Measurements from ENCODE around the gene PLCE1. TPM values are rescaled to one million over a fixed set of nuclear protein-coding genes. Genes with fewer than 3 reads are reported as not detected.

The PLCE1 gene
- total RNA-seq, 1 experiment from 2014 or later: 0.13 TPM

DNA sequence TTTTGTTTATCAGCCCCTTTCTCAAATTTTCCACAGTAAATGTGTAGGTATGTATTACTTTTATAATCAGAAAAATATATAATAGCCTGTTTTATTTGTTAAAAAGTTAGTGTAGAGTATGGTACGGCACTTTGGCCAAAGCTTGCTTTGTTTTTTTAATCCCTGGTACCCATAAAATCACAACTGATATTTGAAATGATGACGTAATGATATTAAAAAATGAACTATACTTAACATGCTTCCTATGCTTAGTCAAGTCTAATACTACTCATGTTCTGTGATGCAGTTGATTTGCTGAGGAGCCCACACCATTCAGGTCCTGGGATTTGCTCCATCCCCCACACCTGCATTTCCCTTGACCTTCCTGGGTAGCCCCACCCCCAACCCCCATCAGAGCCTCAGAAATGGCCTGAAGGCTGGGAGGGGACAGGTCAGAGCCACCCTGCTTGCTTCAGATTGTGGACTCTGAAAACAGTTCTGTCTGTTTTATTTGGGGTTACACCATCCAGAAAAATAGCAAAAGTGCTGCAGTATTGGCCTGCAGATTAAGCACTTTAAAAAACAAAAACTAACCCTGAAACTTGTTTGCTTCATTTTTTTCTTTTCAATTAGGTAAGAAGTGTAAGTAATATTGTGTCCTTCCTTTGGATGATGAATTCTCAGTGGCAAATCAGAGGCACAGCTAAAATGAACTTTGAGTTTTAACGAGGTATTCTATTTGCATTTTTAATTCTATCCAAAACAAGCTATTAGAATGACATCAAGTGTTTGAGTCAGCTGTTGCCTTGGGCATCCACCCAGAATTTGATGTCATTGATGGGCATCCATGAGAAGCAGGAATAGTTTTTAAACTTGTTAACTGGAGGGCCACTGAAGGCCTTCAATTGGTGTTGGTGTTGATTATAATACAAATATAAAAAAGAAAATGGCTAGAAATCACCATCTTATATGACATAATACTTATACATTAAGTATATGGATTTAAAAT lies 23.3 kb downstream of the PLCE1 start:
- no peak overlapping the region for H4K91ac ChIP-seq (ENCODE audit: insufficient read length, low read depth, low read length)
- no peaks in the 10 kb centered on the region for H4K20me1 ChIP-seq (ENCODE audit: control insufficient read depth, insufficient read depth, insufficient read length)
- H3K79me1 ChIP-seq (ENCODE audit: insufficient read depth, low read depth, low read length, poor library complexity, severe bottlenecking): no peaks in the 10 kb centered on the region
- no peak overlapping the region for H3K56ac ChIP-seq (ENCODE audit: insufficient read length, low read depth, low read length)
- Mint-ChIP-seq H3K9me3 (no peaks in the 10 kb centered on the region), H3K36me3 (ENCODE audit: insufficient read depth in 1 of 3, low read depth in 3 of 3) (no peaks in the 10 kb centered on the region), H3K4me3 (no peak overlapping the region), H3K27ac (no peak overlapping the region), H3K27me3 (ENCODE audit: low read depth) (peaks cover 4% of the 10 kb centered on the region; the same call in 1 of the 2 replicates), H3K4me1 (peaks cover 5 to 6% of the 10 kb centered on the region in 2 experiments)
- no peak overlapping the region for H2BK12ac ChIP-seq (ENCODE audit: insufficient read length, low read depth, low read length)
- H2AK5ac ChIP-seq (ENCODE audit: insufficient read length, low read length): no peak overlapping the region
- H3K4ac ChIP-seq (ENCODE audit: low read depth, low read length): no peak overlapping the region
- H3K27me3 ChIP-seq (ENCODE audit: insufficient read depth, low read length): no peaks in the 10 kb centered on the region
- no peak overlapping the region for H2BK15ac ChIP-seq (ENCODE audit: low read depth, low read length)
- H3K9me3 ChIP-seq (ENCODE audit: control insufficient read depth, low read depth, low read length): no peaks in the 10 kb centered on the region
- H4K5ac ChIP-seq (ENCODE audit: insufficient read length, low read depth, low read length): no peak overlapping the region
- H3K23me2 ChIP-seq (ENCODE audit: insufficient read length, low read depth, low read length, poor library complexity, severe bottlenecking): no peaks in the 10 kb centered on the region
- H3K4me2 ChIP-seq (ENCODE audit: insufficient read depth, insufficient read length, low read length): no peak overlapping the region
- WGBS (ENCODE audit: extremely low coverage, insufficient read length, low lambda C conversion rate): no CpG with 5 or more reads among the region's 3 CpGs
- H2BK20ac ChIP-seq (ENCODE audit: low read depth, low read length, poor library complexity, severe bottlenecking): no peak overlapping the region
- no peaks in the 10 kb centered on the region; the same call in 1 of the 2 replicates for H3K4me1 ChIP-seq (ENCODE audit: insufficient read depth, low read length)
- no peak overlapping the region for H2BK5ac ChIP-seq (ENCODE audit: insufficient read length, low read length)
- no peak overlapping the region for H4K8ac ChIP-seq (replicated peaks; ENCODE audit: insufficient read length, low read depth, low read length)
- no peak overlapping the region for H3K9ac ChIP-seq (ENCODE audit: extremely low read depth, insufficient read length, low read length)
- H2BK120ac ChIP-seq (ENCODE audit: low read depth, low read length, poor library complexity, severe bottlenecking): no peak overlapping the region
- no peak overlapping the region for H3K27ac ChIP-seq (ENCODE audit: insufficient read length, low read depth, low read length)
- no peak overlapping the region for H3T11ph ChIP-seq (ENCODE audit: low read length)
- no peak overlapping the region for H3K23ac ChIP-seq (ENCODE audit: insufficient read length, low read depth, low read length)
- no peak overlapping the region for H3K14ac ChIP-seq (ENCODE audit: insufficient read depth, low read length)
- peak; percentile 45 for DNase-seq
- H3K18ac ChIP-seq (ENCODE audit: insufficient read length, low read depth, low read length): no peak overlapping the region
- no peak overlapping the region for H2AFZ ChIP-seq (ENCODE audit: low read length)
- TF ChIP-seq, protein P1, sequence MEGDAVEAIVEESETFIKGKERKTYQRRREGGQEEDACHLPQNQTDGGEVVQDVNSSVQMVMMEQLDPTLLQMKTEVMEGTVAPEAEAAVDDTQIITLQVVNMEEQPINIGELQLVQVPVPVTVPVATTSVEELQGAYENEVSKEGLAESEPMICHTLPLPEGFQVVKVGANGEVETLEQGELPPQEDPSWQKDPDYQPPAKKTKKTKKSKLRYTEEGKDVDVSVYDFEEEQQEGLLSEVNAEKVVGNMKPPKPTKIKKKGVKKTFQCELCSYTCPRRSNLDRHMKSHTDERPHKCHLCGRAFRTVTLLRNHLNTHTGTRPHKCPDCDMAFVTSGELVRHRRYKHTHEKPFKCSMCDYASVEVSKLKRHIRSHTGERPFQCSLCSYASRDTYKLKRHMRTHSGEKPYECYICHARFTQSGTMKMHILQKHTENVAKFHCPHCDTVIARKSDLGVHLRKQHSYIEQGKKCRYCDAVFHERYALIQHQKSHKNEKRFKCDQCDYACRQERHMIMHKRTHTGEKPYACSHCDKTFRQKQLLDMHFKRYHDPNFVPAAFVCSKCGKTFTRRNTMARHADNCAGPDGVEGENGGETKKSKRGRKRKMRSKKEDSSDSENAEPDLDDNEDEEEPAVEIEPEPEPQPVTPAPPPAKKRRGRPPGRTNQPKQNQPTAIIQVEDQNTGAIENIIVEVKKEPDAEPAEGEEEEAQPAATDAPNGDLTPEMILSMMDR (conservative IDR thresholded peaks at IDR 0.05): no peak
- H3K79me2 ChIP-seq (ENCODE audit: insufficient read depth, low read length): no peaks in the 10 kb centered on the region

Data from H9 (cell line).